Measurements from ENCODE around the gene HOXA3.

HOXA3 gene

DNA sequence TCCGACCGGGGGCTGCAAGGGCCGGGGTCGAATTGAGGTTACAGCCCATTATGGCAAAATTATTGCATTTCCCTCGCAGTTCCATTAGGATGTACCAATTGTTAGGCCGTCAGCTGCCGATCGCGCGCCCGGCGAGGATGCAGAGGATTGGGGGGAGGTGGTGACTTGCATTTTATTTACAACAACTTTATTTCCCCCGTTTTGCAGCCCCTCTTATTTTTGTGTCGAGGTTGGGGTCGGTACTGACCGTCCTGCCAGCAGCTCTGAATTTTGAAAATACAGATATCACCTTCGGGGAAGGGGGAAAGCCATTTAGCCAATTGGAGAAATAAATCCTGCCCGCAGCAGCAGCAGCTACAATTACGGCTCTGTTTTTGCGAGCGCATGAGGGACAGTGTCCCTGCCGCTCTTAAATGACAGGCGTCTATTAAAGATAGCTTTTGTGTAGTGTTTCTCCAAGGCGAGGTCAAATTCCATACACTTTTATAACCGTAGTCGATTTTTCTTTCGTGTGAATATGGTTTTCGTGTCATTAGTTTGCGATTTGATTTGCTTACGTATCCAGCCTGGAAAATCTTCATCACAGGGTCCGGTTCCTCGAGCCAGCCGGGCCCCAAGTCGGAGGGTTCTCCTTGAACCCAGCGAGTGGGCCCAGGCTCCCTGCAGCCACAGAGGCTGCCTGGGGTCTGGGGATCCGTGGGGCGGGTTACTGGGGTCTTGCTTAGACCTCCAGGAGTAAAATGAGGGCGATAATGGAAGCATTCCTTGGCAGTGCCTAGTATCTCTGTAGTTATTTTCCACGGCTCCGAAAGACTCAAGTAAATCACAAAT is 8.2 kb downstream of the HOXA3 start:
- no peak overlapping the region for H3K27ac ChIP-seq
- TF ChIP-seq ZFX (IDR thresholded peaks at IDR 0.05), result no peak
- TF ChIP-seq, protein P1, sequence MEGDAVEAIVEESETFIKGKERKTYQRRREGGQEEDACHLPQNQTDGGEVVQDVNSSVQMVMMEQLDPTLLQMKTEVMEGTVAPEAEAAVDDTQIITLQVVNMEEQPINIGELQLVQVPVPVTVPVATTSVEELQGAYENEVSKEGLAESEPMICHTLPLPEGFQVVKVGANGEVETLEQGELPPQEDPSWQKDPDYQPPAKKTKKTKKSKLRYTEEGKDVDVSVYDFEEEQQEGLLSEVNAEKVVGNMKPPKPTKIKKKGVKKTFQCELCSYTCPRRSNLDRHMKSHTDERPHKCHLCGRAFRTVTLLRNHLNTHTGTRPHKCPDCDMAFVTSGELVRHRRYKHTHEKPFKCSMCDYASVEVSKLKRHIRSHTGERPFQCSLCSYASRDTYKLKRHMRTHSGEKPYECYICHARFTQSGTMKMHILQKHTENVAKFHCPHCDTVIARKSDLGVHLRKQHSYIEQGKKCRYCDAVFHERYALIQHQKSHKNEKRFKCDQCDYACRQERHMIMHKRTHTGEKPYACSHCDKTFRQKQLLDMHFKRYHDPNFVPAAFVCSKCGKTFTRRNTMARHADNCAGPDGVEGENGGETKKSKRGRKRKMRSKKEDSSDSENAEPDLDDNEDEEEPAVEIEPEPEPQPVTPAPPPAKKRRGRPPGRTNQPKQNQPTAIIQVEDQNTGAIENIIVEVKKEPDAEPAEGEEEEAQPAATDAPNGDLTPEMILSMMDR (conservative IDR thresholded peaks at IDR 0.05), result no peak

DNA sequence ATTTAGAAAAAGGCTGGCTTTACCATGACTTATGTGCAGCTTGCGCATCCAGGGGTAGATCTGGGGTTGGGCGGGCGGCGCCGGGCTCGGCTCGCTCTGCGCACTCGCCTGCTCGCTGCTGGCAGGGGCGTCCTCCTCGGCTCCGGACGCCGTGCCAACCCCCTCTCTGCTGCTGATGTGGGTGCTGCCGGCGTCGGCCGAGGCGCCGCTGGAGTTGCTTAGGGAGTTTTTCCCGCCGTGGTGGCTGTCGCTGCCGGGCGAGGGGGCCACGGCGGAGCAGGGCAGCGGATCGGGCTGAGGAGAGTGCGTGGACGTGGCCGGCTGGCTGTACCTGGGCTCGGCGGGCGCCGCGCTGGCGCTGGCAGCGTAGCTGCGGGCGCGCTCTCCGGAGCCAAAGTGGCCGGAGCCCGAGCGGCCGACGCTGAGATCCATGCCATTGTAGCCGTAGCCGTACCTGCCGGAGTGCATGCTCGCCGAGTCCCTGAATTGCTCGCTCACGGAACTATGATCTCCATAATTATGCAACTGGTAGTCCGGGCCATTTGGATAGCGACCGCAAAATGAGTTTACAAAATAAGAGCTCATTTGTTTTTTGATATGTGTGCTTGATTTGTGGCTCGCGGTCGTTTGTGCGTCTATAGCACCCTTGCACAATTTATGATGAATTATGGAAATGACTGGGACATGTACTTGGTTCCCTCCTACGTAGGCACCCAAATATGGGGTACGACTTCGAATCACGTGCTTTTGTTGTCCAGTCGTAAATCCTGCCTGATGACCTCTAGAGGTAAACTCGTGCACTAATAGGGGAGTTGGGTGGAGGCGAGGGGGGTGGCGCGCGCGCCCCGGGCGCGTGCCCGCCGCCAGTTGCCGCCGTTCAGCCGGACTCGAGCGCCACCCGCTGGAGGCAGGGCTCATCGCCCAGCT is 9.1 kb downstream of the HOXA3 start, which contains the start of gene HOXA5:
TSS of gene HOXA5 (minus strand) at position 659 of the 927 bp plus-strand sequence. CDS start at position 585, 74 bp downstream.
- no peak within 1 kb of the TSS for H3K27ac ChIP-seq
- TF ChIP-seq, protein P1 (conservative IDR thresholded peaks at IDR 0.05), result no peak
- TF ChIP-seq ZFX (IDR thresholded peaks at IDR 0.05), result no peak

DNA sequence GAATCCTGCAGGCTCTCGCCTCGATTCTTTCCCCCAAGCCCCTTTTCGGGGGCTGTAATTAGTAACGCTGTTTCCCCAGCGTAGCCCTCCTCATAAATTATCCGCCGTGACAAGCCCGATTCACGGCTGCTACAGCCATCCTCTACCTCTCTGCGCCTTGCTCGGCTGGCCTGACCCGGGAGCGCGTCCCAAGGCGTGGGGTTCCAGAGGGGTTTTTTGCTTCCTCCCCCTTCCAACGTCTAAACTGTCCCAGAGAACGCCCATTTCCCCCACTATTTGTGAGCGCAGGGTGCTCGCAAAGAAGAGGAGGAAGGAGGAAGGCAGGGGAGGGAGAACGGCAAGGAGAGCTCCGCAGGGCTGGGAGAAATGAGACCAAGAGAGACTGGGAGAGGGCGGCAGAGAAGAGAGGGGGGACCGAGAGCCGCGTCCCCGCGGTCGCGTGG is 9.8 kb downstream of the HOXA3 start:
- no peak for TF ChIP-seq ZFX (IDR thresholded peaks at IDR 0.05)
- TF ChIP-seq, protein P1 (conservative IDR thresholded peaks at IDR 0.05), result no peak
- H3K27ac ChIP-seq, result no peak overlapping the region

DNA sequence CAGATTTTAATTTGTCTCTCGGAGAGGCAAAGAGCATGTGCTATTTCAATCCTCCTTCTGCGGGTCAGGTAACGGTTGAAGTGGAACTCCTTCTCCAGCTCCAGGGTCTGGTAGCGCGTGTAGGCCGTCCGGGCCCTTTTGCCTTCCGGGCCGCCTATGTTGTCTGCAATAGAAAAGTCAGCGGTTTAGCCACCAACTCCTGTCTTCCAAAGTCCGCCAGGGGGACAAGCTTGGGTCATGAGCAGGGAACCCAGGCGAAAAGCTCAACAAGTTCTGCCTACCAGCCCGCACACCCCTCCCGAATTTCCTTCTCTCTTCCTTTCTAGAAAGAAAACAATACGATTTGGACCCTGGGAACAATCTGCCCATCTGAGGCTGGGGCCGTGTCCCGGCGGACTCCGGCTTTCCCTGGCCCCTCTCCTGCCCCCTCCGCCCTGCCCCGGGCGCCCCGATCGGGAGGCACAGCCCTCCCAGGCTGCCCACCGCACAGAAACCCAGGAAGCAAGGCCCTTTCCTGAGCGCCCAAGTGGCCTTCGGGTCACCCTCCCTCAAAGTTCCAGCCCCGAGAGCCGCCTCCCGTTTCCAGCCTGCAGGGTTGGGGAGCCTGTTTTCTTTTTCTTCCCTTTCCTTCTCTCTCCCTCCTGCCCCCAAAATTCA is 10.3 kb downstream of the HOXA3 start:
- TF ChIP-seq, protein P1 (conservative IDR thresholded peaks at IDR 0.05), result no peak
- no peak for TF ChIP-seq ZFX (IDR thresholded peaks at IDR 0.05)
- H3K27ac ChIP-seq, result no peak overlapping the region

DNA sequence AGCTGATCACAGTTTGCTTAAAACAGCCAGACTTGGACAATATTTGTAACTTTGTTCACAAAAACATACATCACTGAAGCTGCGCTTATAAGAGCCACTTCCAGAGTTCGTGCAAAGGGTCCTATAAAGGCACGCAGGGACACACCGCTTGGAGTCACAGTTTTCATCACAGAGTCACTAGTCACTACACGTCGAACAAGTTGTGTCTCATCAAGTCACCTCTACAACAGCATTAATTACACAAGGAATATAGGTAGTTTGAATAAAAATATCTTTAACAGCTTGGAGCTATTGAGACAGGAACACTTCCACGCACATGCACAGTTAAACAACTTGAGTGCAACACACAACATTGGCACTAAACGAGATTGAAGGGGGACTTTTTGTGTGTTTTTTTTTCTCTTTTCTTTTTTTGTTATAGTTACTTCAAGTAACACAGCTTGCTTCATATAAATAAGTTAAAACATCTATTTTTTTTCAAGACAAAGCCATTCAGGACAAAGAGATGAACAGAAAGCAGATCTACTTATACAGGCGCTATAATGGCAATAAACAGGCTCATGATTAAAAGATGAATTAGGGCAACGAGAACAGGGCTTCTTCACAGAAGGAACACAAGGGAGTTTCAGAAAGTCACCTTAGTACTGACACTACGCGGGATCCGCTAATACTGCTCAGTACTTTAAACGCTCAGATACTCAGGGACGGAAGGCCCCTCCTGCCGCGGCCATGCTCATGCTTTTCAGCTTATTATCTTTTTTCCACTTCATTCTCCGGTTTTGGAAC is 11.1 kb downstream of the HOXA3 start:
- no peak overlapping the region for H3K27ac ChIP-seq
- TF ChIP-seq, protein P1 (conservative IDR thresholded peaks at IDR 0.05), result no peak
- no peak for TF ChIP-seq ZFX (IDR thresholded peaks at IDR 0.05)

DNA sequence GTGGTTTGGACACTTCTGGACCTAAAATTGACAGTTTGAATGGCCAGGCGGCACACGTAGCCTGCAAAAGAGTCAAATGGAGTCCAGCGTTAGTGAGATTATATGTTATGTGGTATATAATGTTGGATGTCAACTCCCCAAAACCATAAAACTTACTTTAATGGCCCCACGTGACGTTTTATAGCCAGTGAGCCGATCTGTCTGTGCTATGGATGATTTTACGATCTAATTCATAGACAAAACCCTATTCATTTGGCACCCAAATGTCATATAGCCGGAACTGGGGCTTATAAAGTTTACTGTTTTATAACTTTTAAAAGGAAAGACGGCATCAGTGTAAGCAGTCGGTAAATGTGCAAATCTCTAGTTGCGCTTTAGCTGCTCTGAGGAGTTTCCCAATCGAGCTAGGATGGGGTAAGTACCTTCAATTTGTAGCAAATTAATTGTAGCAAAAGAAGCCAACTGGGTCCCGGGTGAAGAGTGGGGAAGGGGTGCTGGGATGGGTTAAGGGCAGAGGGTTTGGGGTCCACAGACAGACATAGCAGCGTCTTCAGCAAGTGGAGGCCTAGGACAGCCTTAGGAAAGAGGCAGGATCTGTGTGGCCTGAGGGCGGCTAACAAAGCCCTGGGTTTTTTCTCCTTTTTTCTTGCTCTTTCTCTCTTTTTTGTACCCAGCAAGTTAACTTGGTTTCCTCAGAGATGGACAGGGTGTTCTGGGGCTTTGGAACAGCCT is 12.1 kb downstream of the HOXA3 start:
- H3K27ac ChIP-seq, result no peak overlapping the region
- TF ChIP-seq ZFX (IDR thresholded peaks at IDR 0.05), result no peak
- TF ChIP-seq, protein P1 (conservative IDR thresholded peaks at IDR 0.05), result no peak
